COR-L47 (cell line): Measurements from ENCODE around the gene REXO5.
"Not testable (repeated sequence)": the region's sequence is repeated elsewhere in the genome, so short reads cannot be mapped to it uniquely, and the experiment has no call there.

Experiments
- DNase-seq: peaks from one replicate; lab custom pipeline; 2025; lab: John Stamatoyannopoulos, UW

The REXO5 gene

DNA sequence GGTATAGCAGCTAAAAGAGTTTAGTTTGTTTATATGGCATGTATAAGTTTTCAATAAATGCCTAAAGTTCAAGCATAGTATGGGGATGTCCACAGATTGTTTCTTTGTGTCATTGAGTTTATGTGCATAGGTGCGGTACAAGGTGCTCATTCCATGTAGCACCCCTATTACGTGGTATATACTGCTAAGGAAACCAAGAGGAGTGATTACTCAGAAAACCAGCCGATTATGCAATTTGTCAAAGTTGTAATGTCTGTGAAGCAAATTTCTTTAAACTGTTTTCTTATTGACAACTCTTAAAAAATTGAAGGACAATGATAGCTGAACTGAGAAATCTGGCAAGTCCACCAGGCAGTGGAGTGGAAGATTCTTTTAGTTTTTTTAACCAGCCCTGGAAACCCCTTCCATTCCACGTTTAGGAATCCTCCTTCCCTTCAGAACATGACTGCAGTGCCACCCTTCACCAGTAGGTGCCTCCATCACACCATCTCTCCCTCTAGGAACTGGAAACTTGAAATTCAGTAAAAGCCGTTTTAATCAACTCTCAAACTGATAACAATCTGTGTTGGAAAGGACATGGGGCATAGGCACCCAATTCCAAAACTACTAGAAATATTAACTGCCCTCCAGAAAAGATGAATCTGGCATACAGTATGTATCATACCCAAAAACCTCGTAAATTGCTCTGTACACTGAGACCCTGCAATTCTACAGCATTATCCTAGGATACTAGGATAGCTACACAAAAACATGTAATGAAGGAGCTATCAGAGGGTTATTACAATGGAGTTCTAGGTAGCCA lies 43.5 kb downstream of the REXO5 start:
- no peak for DNase-seq

DNA sequence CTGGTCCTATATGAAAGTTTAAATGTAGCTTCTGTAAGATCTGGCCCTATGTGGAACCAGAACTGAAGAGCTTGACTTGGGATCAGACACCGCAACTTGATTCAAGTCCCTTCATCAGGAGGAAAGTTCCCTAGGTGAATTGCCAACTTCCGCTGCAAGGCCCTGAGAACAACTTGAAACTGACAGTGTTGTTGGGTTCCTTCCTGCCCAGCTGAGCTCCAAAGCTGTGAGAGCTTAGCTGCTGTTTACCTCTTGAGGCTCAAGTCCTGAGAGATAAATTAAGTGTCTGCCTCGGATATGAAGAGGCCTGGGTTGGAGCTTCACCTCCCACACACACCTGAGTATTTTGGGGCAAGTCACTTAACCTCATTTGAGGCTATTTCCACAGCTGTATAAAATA lies 44.7 kb downstream of the REXO5 start:
- no peak for DNase-seq

DNA sequence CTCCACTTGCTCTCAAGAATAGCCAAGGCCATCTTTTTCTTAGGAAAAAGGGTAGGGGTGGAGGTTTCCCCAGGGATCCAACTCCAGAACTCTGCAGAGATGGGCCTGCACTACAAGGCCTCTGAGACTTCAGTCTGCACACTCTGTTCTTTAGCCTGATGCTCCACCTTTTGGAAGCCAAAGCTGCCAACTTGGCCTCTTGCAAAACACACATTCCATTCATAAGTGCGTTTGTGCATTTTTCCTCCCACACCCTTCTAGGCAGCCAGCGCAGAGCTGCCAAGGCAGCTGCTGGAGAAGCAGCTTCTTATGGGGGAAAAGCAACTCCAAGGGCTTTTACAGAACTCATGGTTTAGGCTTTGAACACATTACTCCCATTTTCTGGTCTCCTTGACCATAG lies 45.3 kb downstream of the REXO5 start:
- DNase-seq: no peak

DNA sequence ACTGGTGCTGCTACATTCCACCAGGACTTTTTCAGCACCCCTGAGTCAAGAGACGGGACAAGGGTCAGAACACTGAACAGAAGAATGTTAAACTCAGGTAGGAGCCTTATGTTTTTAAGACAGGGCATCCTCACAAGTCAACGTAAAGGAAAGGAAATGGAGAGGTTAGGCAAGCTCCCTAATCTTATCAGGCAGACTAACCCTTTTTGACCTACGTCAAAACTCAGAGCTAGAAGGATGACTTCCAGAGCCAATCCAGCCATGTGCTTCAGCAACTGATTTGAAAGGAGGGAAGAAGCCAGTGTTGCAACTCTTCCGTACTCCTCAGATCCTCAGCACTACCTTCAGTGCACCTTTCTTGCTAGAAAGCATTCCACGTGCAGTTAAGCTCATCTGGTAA lies 46.8 kb downstream of the REXO5 start:
- DNase-seq: no peak

DNA sequence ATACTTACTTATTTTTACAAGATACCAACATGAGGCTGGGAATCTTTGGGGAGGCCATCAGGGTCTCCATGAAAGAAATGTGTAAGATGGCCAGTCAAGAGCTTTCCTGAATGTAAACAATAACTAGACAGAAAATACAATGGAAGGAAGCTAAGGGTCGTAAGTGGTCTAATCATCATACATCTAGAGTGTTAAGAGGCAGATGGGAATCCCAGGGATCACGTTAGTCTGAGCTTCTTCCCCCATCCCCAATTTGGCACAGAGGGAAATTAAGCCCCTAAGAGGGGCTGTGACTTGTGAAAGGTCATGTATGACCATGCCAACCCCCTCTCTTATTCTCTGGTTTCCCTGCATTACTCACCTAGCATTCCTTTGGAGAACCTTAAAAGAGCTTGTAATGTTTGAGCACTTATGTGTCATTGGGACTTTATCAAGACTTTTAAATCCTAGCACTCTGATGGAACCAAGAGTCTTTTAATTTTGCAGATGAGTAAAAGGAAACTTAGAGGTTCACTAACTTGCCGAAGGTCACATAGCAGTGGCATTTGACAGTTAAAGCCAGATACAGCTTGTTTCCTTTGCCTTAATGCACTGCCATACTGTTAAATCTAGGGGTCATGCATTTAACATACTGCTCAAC lies 47.8 kb downstream of the REXO5 start:
- no peak for DNase-seq

DNA sequence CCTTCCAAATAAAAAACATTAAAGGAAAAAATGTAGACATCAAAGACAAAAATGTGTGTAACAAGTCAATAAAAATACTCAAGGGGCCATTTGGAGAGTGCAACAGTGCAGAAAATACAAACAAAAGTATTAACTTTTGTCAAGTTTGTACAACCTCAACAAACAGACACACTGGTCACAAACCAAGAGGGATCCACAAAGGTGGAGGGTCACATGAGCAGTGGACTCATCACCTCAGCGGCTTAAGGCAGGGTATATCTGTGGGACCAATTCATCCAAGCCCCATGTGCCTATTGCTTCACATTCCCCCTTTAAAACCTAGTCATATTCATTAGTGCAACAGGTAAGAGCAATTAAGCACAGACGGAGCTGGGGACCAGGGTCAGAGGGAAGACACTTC lies 48.6 kb downstream of the REXO5 start:
- DNase-seq: no peak

DNA sequence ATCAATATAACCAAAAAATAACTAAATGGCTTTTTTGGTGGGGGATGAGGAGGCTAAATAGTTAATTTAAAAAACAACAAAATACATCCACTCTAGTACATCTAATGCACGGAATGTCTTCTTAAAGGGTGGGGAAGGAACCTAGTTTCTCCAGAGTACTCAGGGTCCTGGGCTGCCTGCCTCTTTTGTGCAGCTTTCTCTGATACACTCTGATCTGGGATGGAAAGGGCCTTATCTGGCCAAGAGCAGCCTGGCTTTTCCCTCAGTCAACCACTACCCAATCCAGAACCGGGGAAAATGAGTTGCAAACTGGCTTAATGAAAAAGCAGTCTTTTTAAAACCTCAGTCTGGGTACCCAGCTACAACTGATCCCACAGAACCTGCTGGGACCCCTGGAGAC lies 51.0 kb downstream of the REXO5 start:
- DNase-seq: no peak

DNA sequence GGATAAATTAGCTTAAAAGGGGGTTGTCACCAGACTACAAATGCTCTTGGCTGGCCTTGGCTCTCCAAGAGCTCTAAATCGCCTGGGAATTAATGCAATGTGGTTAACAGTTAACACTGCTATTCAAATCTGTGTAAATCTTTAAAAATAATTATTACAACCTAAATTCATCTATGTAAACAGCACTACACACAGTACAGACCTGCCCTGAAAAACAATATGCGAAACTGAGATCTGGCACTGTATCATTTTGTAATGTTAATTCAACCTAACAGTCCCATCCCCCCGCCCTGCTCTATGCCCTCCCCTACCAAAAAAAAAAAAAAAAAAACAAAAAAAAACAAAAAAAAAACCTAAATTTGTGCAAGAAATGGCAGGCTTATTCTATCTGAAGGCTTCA lies 52.9 kb downstream of the REXO5 start:
- DNase-seq: no peak

DNA sequence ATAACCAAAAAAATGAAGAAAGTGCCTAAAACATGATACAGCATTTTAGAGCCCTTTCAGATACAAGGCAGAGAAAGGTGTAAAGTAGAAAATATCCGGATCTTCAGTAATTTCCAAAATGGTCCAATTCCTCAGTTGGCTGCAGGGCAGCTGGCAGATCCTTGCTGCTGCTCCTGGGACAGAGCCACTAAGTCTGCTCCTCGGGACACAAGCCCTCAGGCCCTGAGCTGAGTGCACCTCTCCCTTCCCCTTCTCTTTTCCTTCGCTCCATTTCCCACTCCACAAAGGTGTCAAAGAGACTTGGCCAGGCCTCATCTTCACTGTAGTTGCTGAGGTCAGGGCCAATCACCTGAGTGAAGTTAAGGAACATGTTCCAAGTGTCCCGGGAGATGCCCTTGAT lies 53.4 kb downstream of the REXO5 start:
- no peak for DNase-seq

DNA sequence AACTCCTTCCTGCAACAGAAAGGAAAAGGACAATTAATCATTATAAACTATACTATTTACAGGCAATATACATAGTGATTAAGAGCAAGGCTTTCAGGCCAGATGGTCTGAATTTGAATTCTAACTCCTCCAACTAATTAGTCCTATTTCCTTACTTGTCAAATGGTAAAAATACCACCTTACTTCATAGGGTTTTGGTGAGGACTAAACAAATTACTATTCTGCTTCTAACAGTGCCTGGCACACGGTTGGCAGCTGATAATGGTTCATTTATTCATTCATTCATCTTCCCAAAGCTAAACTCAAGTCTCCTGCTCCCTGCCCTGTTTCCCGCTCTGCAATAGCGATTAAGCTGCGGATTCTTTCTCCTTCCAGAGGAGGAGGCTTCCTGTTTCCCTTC lies 54.0 kb downstream of the REXO5 start:
- no peak for DNase-seq

DNA sequence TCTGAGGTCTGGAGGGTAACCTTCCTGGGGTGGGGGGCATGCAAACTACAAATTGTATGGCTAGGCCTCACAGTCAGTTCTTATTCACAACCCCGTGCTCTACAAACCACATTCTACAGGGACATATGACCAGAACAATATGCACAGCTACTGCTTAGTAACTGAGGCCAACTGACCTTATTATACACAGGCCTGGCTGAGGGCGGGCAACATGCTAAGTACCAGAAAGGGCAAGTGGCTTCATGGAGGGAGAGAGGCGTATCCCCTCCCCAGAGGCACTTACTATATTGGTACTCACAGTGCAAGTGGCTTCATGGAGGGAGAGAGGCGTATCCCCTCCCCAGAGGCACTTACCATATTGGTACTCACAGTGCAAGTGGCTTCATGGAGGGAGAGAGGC lies 54.7 kb downstream of the REXO5 start:
- DNase-seq: not testable (repeated sequence)

DNA sequence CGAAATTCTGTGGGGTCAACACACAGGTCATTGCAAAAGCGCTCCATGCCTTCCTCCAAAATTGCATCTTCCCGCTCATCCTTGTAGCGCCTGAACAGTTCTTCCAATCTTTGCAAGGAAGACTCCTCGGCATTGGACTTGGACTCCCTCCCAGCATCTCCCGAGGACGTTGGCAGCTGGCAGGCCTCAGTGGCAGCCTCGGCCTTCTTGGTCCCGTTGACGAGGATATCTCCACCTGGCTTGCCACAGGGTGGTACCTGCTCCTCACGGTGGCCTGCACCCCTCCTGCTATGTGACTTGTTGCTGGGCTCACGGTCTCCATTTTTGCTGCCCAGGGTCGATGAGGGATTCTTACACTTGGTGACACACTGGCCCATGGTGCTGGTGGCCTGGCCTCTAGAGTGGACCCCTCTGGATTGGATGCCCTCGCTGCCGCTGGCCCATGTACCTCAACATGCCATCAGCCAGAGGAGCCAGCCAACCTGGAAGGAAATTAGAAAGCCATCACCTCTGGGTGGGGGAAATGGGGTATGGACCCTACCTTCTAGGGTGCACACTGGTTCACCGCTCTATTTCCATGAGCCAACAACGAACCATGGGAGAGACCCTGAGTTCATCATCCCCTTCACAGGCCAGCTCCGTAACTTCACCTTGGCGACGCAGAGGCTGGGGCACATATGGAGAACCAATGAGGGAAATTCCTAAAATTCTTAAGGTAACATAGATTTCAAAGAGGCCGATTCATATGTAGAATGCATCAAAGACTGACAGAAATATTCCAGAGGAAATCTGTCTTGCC lies 56.0 kb downstream of the REXO5 start:
- DNase-seq: no peak

DNA sequence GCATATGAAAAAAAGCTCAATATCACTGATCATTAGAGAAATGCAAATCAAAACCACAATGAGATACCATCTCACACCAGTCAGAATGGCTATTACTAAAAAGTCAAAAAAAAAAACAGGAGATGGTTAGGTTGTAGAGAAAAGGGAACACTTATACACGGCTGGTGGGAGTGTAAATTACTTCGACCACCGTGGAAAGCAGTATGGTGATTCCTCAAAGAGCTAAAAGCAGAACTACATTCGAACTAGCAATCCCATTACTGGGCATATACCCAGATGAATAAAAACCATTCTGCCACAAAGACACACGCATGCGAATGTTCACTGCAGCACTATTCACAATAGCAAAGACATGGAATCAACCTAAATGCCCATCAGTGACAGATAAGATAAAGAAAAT lies 58.0 kb downstream of the REXO5 start:
- DNase-seq: not testable (repeated sequence)

DNA sequence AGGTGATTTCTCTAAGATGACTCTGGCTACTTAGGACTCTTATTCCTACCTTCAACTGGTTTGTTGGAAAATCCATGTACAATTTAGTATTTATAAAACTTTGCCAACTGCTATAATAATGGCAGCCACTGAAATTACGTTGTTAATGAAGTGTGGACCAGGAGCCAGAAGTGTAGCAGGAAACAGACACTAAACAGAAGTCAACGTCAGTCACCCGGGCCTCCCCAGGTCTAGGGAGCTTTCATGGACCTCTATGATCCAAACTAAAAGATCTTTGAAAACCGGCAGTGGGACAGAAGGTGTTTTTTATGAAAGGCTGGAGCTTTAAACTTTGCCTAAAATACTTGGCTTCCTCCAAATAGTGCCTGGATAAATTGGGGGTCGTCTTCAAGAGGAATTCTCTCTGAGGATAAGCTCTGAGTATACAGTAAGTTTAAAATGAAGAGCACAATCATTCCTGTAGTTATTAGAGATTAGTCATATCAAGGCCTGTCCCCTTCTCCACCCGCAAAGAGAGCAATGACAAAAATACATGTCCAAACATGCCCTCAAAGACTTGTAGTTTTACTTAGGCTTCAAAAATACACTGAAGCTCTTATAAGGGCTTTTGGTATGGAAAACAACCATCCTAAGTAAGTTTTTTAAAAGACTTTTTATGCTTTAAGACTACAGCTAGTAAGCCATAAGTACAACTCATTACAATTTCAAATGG lies 59.2 kb downstream of the REXO5 start:
- no peak for DNase-seq

DNA sequence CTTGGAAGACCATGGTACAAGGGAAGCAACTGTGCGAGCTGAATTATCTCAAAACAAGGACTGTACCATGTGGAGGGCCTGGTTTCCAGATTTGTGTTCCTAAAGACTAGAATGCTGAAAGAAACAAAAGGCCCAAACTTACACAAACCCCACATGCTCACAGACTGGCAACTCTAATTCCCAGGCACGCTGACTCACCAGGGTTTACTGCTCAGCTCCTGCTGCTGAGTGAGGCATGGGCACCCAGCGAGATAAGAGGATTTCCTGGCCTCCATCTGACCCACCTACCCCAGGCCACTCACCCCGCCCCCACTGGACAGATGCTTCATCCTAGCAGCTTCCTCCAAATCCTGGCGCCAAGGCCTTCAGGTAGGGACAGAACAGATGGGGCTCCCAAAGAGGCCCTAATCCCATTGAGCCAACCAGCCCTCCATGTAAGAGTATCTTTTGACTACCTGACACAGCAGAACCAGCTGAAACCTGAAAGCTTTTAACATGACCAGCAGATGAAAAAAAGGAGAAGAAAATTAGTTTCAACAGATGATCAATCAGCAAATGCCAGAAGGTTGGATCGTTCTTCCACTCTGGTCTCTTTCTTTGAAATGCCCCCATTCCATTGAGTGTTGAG lies 59.9 kb downstream of the REXO5 start:
- no peak for DNase-seq

DNA sequence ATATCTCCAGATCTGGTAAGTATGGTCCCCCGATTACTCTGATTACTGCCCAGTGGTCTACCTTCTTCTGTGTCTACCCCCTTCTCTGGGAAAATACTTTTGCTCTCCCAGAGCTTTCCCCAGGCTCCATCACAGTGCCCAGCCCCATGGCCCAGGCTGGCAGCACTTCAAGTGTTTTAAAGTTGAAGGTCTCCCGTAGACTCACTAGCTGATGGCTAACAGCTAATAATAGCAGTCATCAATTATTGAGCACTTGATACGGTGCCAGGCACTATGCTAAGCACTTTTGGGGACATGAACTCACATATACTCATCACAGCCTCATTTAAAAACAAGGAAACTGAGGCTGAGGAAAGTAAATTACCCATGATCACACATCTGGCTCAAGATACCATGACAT lies 60.5 kb downstream of the REXO5 start:
- no peak for DNase-seq

DNA sequence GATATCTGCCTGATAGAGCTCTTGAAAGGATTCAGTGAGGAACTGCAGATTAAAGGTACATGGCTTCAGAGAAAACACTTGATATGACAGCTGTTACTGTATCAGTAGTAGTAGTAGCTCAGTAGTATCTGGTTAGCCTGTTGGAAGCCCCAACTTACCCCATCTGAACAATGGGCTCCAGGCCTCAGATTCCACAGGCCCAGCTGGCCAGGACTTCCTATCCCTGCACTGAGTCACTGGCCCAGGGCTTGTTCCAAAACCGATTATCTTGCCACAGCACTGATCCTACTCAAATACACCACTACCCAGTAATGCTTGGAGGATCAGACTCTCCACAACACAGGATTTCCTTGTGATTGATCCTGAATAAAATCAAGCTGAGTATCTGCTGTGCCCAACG lies 61.3 kb downstream of the REXO5 start:
- DNase-seq: no peak

DNA sequence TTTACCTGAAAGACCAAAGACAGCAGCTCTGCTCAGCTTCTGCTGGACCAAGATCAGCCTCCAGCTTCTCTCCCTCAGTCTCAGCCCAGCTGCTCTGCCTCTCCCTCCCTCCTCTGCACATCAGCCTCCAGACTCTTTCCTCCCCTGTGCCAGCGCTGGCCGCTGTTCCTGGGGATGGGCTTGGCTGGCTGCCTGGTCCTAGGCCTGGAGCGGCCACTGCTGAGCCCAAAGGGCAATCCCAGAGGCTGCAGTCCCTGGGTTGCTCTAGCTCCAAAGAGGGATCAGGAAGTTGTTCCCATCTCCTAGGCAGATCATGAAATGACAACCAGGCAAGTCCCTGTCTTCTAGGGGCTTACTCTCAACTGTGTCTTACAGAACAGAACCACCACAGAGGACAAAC lies 62.6 kb downstream of the REXO5 start:
- no peak for DNase-seq

DNA sequence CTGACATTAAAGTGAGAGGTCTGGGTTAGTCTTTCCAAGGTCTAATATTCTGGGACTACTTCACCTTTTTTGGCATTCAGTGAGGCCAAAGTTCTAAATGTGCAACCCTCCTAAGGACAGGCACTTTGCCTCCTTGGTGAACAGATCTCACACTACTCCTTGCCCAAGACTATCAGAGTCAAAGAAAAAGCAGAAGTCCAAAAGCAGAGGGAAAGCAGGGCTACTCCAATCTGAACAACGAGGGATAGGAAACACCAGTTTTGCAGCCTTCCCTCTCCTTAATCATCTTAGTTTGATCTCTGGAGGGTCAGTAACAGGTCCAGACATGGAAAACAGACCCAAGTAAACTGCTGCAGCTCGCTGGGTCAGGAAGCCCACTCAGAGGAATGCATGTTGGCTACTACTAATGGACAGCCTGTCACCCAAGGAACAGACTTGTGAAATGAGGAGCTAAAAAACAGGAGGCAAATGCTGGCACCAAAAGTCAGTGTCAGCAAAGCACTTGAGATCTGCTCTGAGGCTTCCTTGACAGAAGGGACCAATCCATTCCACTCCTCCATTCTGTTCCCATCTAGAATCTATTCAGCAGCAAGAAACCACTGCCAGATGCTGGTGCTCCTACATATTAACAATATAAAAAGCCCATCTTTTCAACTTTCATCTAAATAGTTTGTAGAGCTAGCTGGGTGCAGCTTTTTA lies 63.9 kb downstream of the REXO5 start:
- no peak for DNase-seq

DNA sequence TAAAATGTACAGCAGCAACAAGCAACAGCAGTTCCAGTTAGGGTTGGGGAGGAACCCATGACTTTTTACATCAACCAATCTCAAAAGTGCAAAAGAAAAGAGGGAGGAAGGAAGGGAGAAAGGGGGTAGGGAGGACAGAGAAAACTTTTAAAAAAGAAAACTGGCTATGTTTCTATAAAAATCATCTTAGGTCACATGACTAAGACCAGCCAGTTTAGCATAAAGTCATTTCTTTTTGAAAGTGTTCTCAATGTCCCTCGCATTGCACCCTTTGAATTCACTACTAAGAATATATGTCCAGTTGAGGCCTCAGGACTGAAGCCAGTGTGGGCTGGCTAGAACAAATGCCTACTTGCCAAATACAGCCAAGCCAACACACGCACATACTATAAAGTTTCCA lies 64.9 kb downstream of the REXO5 start:
- DNase-seq: no peak
